ENCODE measurements around the gene PAM16.
"Not testable (repeated sequence)": the region's sequence is repeated elsewhere in the genome, so short reads cannot be mapped to it uniquely, and the experiment has no call there.

Gene PAM16

GRCh38 chr16:4350365-4350786, 745 bp downstream of the PAM16 start:
- DNase-seq = no peak

- DNase-seq = no peak
Measured at GRCh38 chr16:4349332-4349731, 1.8 kb downstream of the PAM16 start.

GRCh38 chr16:4347765-4348509, 3.2 kb downstream of the PAM16 start:
- DNase-seq = no peak

GRCh38 chr16:4347010-4347409, 4.1 kb downstream of the PAM16 start:
- DNase-seq = no peak

GRCh38 chr16:4345836-4346781, 5.0 kb downstream of the PAM16 start:
- no peak for DNase-seq

GRCh38 chr16:4344983-4345835, 5.9 kb downstream of the PAM16 start:
- peak; percentile 72 for DNase-seq

DNA sequence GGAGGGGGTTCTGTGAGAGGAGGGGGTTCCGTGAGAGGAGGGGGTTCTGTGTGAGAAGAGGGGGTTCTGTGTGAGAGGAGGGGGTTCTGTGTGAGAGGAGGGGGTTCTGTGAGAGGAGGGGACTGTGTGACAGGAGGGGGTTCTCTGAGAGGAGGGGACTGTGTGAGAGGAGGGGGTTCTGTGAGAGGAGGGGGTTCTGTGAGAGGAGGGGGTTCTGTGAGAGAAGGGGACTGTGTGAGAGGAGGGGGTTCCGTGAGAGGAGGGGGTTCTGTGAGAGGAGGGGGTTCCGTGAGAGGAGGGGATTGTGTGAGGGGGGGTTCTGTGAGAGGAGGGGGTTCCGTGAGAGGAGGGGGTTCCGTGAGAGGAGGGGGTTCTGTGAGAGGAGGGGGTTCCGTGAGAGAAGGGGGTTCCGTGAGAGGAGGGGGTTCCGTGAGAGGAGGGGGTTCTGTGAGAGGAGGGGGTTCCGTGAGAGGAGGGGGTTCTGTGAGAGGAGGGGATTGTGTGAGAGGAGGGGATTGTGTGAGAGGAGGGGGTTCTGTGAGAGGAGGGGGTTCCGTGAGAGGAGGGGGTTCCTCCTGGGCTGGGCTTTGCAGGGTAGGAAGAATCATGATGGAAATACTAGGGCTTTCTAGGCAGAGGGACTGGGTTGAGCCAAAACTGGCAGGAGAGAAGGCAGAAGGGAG, 6.7 kb downstream of the PAM16 start:
- not testable (repeated sequence) for DNase-seq

GRCh38 chr16:4342866-4343744, 8.0 kb downstream of the PAM16 start:
- no peak for DNase-seq

DNA sequence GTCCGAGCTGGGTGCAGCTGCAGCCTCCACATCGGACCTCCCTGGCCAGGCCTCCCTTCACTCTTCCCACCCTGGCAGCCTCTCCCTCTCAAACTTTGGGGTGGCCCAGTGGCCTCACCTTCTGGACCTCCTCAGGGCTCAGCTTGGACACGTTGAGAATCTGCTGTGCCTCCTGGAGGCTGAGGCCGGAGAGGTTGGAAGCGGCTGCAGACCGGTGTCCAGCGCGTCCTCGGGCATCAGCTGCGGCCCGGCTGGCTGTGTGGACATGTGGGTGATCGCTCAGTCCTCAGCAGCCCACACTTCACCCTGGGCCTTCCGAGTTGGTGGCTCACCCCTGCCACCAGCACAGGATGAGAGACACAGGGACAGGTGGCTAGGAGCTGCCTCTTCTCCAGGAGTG, 9.9 kb downstream of the PAM16 start:
- no peak for DNase-seq

DNA sequence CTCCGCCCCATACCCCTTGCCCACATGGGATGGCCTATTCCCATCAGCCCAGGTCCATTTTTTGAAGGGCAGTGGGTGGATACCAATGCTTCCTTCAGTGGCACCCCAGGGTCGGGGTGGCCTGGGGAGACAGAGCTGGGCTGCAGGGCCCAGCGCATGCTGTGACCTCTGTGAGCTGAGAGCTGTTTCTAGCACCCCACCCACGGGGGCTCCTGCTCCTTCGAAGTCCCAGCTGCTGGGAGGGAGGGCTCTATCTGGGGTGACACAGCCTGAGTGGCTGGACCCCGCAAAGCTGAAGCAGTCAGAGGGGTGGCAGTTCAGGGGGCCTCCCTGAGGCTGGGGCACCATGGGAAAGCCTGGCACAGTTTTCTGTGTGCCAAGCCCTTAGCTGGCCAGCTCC, 10.7 kb downstream of the PAM16 start:
- DNase-seq = no peak

DNA sequence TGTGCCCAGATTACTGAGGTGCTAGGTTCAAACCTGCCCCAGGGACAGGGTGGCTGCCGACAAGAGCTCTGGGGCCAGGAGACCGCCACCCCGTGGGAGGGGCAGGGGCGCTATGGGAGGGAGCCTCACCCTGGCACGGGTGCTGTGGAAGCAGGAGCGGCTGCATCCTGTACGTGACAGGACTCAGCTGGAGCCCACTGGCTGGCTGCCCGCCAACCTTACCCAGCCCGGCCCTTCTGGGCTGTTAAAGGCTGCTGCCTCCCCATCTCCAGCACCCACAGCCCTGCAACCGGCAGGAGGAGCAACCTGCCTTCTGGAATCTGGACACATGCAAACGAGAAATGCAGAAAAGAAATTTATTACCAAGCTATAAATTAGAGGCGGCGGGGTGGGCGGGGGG, 11.2 kb downstream of the PAM16 start:
- no peak for DNase-seq

GRCh38 chr16:4339455-4339854, 11.7 kb downstream of the PAM16 start:
- DNase-seq = no peak

- no peak for DNase-seq
Measured at GRCh38 chr16:4338712-4339299, 12.3 kb downstream of the PAM16 start.

GRCh38 chr16:4338125-4338582, 13.0 kb downstream of the PAM16 start:
- no peak for DNase-seq

DNA sequence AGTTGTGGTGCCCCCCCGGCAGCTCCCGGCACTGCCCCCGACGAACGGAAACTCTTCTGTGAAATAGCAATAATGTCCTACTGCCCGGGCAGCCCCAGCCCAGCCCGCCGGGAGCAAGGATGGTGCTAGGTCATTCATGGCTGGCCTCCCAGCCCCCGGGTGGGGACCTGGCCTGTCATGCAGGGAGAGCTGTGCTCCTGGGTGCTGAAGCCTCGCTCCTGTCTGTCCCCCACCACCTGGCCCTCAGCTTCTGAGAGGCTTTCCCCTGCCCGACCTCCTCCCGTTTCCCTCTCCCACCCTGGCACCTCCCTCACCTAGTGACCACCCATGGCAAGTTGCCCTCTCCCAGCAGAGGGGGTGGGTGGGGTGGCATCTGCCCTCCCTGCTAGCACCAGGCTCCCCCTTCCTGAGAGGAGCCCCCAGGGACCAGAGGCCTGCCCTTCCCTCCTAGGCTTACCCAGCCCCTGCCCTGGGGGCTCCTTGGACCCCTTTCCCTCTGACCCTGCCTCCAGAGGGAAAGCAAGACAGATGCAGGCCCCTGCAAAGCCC, 13.5 kb downstream of the PAM16 start:
- no peak for DNase-seq

GRCh38 chr16:4336701-4337539, 14.2 kb downstream of the PAM16 start:
- no peak for DNase-seq

DNA sequence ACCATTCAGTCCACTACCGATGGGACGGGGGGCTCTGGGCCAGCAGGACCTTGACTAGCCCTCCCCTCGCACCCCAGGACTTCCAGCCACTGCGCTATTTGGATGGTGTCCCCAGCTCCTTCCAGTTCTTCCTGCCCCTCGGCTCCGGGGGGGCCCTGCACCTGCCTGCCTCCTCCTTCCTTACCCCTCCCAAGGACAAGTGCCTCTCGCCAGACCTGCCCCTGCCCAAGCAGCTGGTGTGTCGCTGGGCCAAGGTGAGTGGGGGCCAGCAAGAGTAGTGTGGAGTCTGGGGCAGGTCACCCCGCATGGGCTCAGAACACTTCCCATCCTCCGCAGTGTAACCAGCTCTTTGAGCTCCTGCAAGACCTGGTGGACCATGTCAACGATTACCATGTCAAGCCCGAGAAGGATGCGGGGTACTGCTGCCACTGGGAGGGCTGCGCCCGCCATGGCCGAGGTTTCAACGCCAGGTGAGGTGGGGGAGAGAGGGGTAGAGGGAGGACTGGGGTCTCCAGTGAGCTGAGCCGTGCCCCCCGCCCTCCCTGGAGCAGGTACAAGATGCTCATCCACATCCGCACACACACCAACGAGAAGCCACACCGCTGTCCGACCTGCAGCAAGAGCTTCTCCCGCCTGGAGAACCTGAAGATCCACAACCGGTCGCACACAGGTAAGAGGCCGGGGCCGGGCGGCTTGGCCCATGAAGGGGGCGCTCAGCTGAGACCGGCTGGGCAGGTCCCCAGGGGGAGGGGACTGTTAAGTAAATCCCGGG, 16.2 kb downstream of the PAM16 start:
- DNase-seq = no peak

GRCh38 chr16:4333714-4334113, 17.4 kb downstream of the PAM16 start:
- not testable (repeated sequence) for DNase-seq

DNA sequence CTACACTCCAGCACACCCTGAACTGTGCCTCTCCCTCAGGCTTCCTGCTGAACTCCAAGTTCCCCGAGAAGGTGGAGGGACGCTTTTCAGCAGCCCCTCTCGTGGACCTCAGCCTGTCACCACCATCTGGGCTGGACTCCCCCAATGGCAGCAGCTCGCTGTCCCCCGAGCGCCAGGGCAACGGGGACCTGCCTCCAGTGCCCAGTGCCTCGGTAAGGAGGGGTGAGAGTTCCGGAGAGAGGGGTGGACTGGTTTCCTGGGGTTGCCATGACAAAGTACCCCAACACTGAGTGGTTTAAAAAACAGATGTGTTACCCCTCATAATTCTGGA, 17.8 kb downstream of the PAM16 start:
- DNase-seq = no peak
